Smooth muscle cell (in vitro differentiated cells): ENCODE data around the gene TERB2. TPM values are rescaled to one million over a fixed set of nuclear protein-coding genes. Genes with fewer than 3 reads are reported as not detected.
"Not testable (repeated sequence)": the region's sequence is repeated elsewhere in the genome, so short reads cannot be mapped to it uniquely, and the experiment has no call there.

Source experiments
- DNase-seq: peaks from one replicate; lab custom pipeline; 2025; ENCODE audit not compliant: unreplicated experiment; lab: John Stamatoyannopoulos, UW
- H2AFZ ChIP-seq: fragments of 200-600 bp; sonication (generic); 2 replicates; pipeline ENCODE4 v1.6.0; 2016; ENCODE audit warnings: antibody characterized with exemption, low read depth, mild to moderate bottlenecking
- H3F3A ChIP-seq: fragments of 200-600 bp; sonication (generic); 2 replicates; pipeline ENCODE4 v1.6.0; 2017; ENCODE audit warnings: antibody characterized with exemption, low read depth
- H3K27ac ChIP-seq: fragments of 200-600 bp; sonication (generic); 2 replicates; pipeline ENCODE4 v1.5.1; 2016; ENCODE audit warnings: low read depth, mild to moderate bottlenecking
- H3K27me3 ChIP-seq: fragments of 200-600 bp; sonication (generic); 2 replicates; pipeline ENCODE4 v1.6.1; 2016; ENCODE audit warnings: low read depth, mild to moderate bottlenecking
- H3K36me3 ChIP-seq: fragments of 200-600 bp; sonication (generic); 2 replicates; pipeline ENCODE4 v1.5.1; 2016; ENCODE audit warnings: low read depth
- H3K4me1 ChIP-seq: fragments of 200-600 bp; sonication (generic); 2 replicates; pipeline ENCODE4 v1.5.1; 2016; ENCODE audit warnings: low read depth
- H3K4me2 ChIP-seq: fragments of 200-600 bp; sonication (generic); 2 replicates; pipeline ENCODE4 v1.6.0; 2016; ENCODE audit warnings: mild to moderate bottlenecking
- H3K4me3 ChIP-seq: fragments of 200-600 bp; sonication (generic); 2 replicates; pipeline ENCODE4 v1.5.1; 2016; ENCODE audit warnings: mild to moderate bottlenecking
- H3K79me2 ChIP-seq: fragments of 200-600 bp; sonication (generic); 2 replicates; pipeline ENCODE4 v1.6.0; 2016; ENCODE audit warnings: low read depth, mild to moderate bottlenecking
- H3K9ac ChIP-seq: fragments of 200-600 bp; sonication (generic); 2 replicates; pipeline ENCODE4 v1.6.0; 2016; ENCODE audit warnings: low read depth
- H3K9me3 ChIP-seq: fragments of 200-600 bp; sonication (generic); replicated peaks from 2 replicates; pipeline ENCODE4 v1.5.1; 2016; ENCODE audit warnings: low read depth
- H4K20me1 ChIP-seq: fragments of 200-600 bp; sonication (generic); 2 replicates; pipeline ENCODE4 v1.6.0; 2016; ENCODE audit warnings: low read depth
- CTCF ChIP-seq: fragments of 200-600 bp; sonication (generic); IDR thresholded peaks from 2 replicates; pipeline ENCODE4 v1.5.1; 2017; ENCODE audit warnings: borderline replicate concordance, mild to moderate bottlenecking, antibody characterized with exemption; ENCODE audit not compliant: insufficient read depth, poor library complexity, severe bottlenecking
- WGBS: methylation state at CpG from one replicate; pipeline ENCODE4 v1.1.7; 2016; ENCODE audit warnings: low lambda C conversion rate; 5-methylcytosine and 5-hydroxymethylcytosine counted together
- polyA plus RNA-seq: library from polyadenylated mRNA; unstranded; fragments of >200 nt; fragmentation: Nextera tagmentation; extraction: Ambion mirVana; gene quantifications from 2 replicates; pipeline ENCODE4 v1.2.1, GENCODE V29; 2016
- total RNA-seq: library from RNA; depleted of rRNA; stranded (reverse); fragments of >200 nt; gene quantifications from 2 replicates; pipeline ENCODE4 v1.2.3, GENCODE V29; 2014

The TERB2 gene
- total and polyA plus RNA-seq, 2 experiments from 2014 or later: not detected

GRCh38 chr15:44918136-44918535, 38.4 kb upstream of the TERB2 start:
- Histone ChIP-seq H2AFZ (no peak overlapping the region), H3K4me3 (no peak overlapping the region), H3K79me2 (no peaks in the 10 kb centered on the region), H3K9ac (no peak overlapping the region), H4K20me1 (no peaks in the 10 kb centered on the region), H3K4me1 (peaks cover 3% of the 10 kb centered on the region), H3K27ac (no peak overlapping the region), H3F3A (peaks cover 12% of the 10 kb centered on the region), H3K9me3 (no peaks in the 10 kb centered on the region), H3K4me2 (no peak overlapping the region), H3K27me3 (no peaks in the 10 kb centered on the region), H3K36me3 (no peaks in the 10 kb centered on the region)
- TF ChIP-seq CTCF: no peak
- 88% methylated on average over 1 of the region's 1 CpG for WGBS
- no peak for DNase-seq

- H3K79me2 ChIP-seq, H3K36me3 ChIP-seq: not testable (repeated sequence)
- 55% methylated on average over 1 of the region's 1 CpG for WGBS
These were observed 27.8 kb upstream of the TERB2 start for GRCh38 chr15:44928658-44929057.

GRCh38 chr15:44930283-44930682, 26.2 kb upstream of the TERB2 start:
- H4K20me1 ChIP-seq, H3K27ac ChIP-seq, DNase-seq, H3K4me1 ChIP-seq, H3K9me3 ChIP-seq, H3K4me3 ChIP-seq, H3K9ac ChIP-seq, H3K27me3 ChIP-seq, H3K36me3 ChIP-seq, H3K79me2 ChIP-seq, H2AFZ ChIP-seq, H3F3A ChIP-seq, H3K4me2 ChIP-seq: not testable (repeated sequence)
- 76% methylated on average over 4 of the region's 4 CpGs for WGBS

More at GRCh38 chr15:44928658-44929057, 27.8 kb upstream of the TERB2 start:
- not testable (repeated sequence) for H4K20me1 ChIP-seq, H3K9me3 ChIP-seq, H3K4me2 ChIP-seq, H3K27me3 ChIP-seq, H2AFZ ChIP-seq, H3F3A ChIP-seq, H3K4me3 ChIP-seq, DNase-seq, H3K9ac ChIP-seq, H3K4me1 ChIP-seq, H3K27ac ChIP-seq

- H4K20me1 ChIP-seq, H3K27ac ChIP-seq, H3K4me2 ChIP-seq, DNase-seq, H3K36me3 ChIP-seq, H3K9me3 ChIP-seq, H3K4me1 ChIP-seq, H3K4me3 ChIP-seq, H3K9ac ChIP-seq, H3K27me3 ChIP-seq, H2AFZ ChIP-seq, H3F3A ChIP-seq, H3K79me2 ChIP-seq: not testable (repeated sequence)
- 91% methylated on average over 3 of the region's 3 CpGs for WGBS
These were observed 1.8 kb downstream of the TERB2 start for GRCh38 chr15:44958302-44958701.

GRCh38 chr15:44968475-44968874, 12.0 kb downstream of the TERB2 start:
- TF ChIP-seq CTCF: no peak
- H3K27ac ChIP-seq: no peak overlapping the region
- no peaks in the 10 kb centered on the region for H3K27me3 ChIP-seq
- no peak for DNase-seq
- no peak overlapping the region for H3K4me3 ChIP-seq
- 91% methylated on average over 4 of the region's 4 CpGs for WGBS
- no peak overlapping the region for H3K4me2 ChIP-seq
- no peaks in the 10 kb centered on the region for H3K4me1 ChIP-seq
- no peaks in the 10 kb centered on the region for H3K79me2 ChIP-seq
- H3K9me3 ChIP-seq: no peaks in the 10 kb centered on the region
- H3K36me3 ChIP-seq: no peaks in the 10 kb centered on the region
- no peaks in the 10 kb centered on the region for H3F3A ChIP-seq
- H2AFZ ChIP-seq: no peak overlapping the region
- H3K9ac ChIP-seq: no peak overlapping the region
- no peaks in the 10 kb centered on the region for H4K20me1 ChIP-seq
